Kidney epithelial cell (primary cell): Measurements from ENCODE around the gene ENAH. TPM values are rescaled to one million over a fixed set of nuclear protein-coding genes. Genes with fewer than 3 reads are reported as not detected.
"Not testable (repeated sequence)": the region's sequence is repeated elsewhere in the genome, so short reads cannot be mapped to it uniquely, and the experiment has no call there.

Experiments used
- DNase-seq: peaks from one replicate; pipeline ENCODE4 v3.0.0-alpha.2; 2010; ENCODE audit warnings: low read depth
- H3K27me3 ChIP-seq: 2 replicates; pipeline ENCODE4 v1.6.0; 2011; ENCODE audit warnings: low read length; ENCODE audit not compliant: control insufficient read depth, insufficient read depth
- H3K36me3 ChIP-seq: 2 replicates; pipeline ENCODE4 v1.5.1; 2011; ENCODE audit warnings: low read length; ENCODE audit not compliant: control insufficient read depth, insufficient read depth
- H3K4me3 ChIP-seq: 2 replicates; pipeline ENCODE4 v1.5.1; 2011; ENCODE audit warnings: low read depth, mild to moderate bottlenecking, control low read depth, low read length
- total RNA-seq: library from RNA; depleted of rRNA; stranded (reverse); fragments of >200 nt; gene quantifications from 2 replicates; pipeline ENCODE4 v1.2.3, GENCODE V29; 2015
- TF ChIP-seq, protein P1 (sequence below): IDR thresholded peaks from 2 replicates; pipeline ENCODE4 v1.5.1; 2011; ENCODE audit warnings: mild to moderate bottlenecking, moderate library complexity, low read length, control low read depth, inconsistent platforms; ENCODE audit not compliant: insufficient read depth, poor library complexity, severe bottlenecking

ENAH gene
- total RNA-seq, 1 donor from 2014 or later = 95.8 TPM

DNA sequence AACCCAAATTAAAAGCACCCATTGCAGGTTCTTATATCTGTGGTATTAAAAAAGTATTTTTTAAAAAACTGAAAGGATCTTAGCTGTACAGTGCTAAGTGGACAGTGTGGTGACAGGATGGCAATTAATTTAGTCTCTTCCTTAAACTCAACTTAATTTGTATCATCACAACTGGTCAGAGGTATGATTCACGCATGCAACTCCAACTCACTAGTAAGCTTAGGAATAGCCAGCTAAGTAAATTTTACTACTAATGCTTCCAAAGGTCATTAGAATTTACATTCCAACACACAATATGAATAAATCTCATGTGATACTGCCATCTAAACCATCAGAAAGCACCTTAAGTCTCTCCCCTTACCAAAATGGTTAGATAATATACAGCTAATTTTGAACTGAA lies 35.4 kb downstream of the ENAH start:
- TF ChIP-seq, protein P1, sequence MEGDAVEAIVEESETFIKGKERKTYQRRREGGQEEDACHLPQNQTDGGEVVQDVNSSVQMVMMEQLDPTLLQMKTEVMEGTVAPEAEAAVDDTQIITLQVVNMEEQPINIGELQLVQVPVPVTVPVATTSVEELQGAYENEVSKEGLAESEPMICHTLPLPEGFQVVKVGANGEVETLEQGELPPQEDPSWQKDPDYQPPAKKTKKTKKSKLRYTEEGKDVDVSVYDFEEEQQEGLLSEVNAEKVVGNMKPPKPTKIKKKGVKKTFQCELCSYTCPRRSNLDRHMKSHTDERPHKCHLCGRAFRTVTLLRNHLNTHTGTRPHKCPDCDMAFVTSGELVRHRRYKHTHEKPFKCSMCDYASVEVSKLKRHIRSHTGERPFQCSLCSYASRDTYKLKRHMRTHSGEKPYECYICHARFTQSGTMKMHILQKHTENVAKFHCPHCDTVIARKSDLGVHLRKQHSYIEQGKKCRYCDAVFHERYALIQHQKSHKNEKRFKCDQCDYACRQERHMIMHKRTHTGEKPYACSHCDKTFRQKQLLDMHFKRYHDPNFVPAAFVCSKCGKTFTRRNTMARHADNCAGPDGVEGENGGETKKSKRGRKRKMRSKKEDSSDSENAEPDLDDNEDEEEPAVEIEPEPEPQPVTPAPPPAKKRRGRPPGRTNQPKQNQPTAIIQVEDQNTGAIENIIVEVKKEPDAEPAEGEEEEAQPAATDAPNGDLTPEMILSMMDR = no peak
- H3K27me3 ChIP-seq = no peaks in the 10 kb centered on the region
- H3K36me3 ChIP-seq = no peaks in the 10 kb centered on the region
- no peak overlapping the region for H3K4me3 ChIP-seq
- no peak for DNase-seq

DNA sequence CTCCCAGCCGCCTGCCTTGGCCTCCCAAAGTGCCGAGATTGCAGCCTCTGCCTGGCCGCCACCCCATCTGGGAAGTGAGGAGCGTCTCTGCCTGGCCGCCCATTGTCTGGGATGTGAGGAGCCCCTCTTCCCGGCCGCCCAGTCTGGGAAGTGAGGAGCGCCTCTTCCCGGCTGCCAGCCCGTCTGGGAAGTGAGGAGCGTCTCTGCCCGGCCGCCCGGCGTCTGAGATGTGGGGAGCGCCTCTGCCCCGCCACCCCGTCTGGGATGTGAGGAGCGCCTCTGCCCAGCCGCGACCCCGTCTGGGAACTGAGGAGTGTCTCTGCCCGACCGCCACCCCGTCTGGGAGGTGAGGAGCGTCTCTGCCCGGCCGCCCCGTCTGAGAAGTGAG lies 37.5 kb downstream of the ENAH start:
- H3K27me3 ChIP-seq, H3K36me3 ChIP-seq, H3K4me3 ChIP-seq, DNase-seq: not testable (repeated sequence)

DNA sequence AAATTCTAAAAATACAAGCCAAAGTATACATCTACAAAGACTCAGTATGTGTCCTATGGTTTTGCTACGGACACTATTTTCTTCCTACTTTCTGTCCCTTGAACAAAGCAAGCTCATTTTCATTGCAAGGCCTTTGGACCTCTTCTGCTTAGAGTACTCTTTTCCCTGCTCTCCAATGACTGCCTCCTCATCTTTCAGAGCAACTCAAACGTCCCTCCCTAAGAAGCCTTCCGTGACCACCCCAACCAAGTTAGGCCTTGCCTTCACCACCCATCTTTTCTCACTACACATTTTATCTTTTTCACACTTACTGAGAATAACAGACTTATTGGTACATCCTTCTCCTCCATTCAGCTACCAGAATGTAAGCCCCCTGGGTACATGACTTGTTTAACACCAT lies 39.9 kb downstream of the ENAH start:
- no peaks in the 10 kb centered on the region for H3K27me3 ChIP-seq
- no peak for DNase-seq
- H3K36me3 ChIP-seq = no peaks in the 10 kb centered on the region
- TF ChIP-seq, protein P1 = no peak
- no peak overlapping the region for H3K4me3 ChIP-seq

DNA sequence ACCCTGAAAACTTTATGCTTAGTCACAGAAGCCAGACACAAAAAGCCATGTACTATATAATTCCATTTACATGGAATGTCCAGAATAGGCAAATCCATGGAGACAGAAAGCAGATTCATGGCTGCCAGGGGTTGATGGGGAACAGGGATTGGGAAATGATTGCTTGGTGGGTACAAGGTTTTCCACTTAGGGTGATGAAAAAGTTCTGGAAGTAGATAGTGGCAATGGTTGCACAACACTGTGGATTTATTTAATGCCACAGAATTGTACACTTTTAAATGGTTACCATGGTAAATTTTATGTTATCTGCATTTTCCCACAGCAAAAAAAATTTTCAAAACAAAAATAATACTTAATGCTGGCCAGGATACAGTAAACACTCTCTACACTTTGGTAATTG lies 40.6 kb downstream of the ENAH start:
- H3K4me3 ChIP-seq = no peak overlapping the region
- TF ChIP-seq, protein P1 = no peak

DNA sequence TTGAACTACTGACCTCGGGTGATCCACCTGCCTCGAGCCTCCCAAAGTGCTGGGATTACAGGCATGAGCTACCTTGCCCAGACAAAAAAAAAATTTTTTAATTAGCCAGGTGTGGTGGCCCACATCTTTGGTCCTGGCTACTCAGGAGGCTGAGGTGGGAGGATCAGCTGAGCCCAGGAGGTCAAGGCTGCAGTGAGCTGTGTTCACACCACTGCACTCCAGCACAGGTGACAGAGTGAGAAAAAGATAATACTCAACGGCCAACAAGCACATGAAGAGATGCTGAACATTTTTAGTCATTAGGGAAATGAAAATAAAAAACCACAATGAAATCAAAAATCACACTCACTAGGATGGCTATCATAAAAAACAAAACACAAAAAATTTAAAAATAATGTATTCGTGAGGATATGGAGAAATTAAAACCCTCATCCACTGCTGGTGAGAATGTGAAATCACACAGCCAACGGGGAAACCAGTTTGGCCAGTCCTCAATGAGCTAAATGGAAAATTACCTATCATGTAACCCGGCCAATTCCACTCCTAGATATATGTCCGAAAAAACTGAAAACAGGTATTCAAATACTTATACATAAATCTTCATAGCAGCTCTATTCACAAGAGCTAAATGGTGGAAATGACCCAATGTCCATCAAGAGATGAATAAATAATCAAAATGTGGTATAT lies 41.2 kb downstream of the ENAH start:
- DNase-seq = no peak
- Histone ChIP-seq H3K4me3 (no peak overlapping the region), H3K36me3 (no peaks in the 10 kb centered on the region), H3K27me3 (no peaks in the 10 kb centered on the region)
- TF ChIP-seq, protein P1 = no peak

More for the DNA sequence above, 40.6 kb downstream of the ENAH start:
- no peak for DNase-seq
- H3K27me3 ChIP-seq = no peaks in the 10 kb centered on the region
- no peaks in the 10 kb centered on the region for H3K36me3 ChIP-seq

DNA sequence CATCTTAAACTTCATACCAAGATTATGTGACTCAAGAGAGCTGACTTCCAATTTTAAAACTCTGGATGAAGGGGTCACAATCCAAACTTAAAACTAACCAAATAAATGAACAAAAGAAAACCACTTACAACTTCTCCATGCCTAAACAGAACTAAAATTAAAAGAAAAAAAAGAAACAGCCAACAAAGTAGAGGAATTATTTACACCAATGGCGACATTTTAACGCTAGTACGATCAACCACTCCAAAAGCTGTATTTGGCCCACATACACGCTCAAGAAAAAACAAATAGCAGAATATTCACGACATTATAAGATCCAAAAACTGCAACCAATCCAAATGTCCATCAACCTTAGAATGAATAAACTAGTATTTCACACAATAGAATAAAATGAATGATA lies 42.4 kb downstream of the ENAH start:
- DNase-seq = no peak
- Histone ChIP-seq H3K27me3 (no peaks in the 10 kb centered on the region), H3K36me3 (no peaks in the 10 kb centered on the region), H3K4me3 (no peak overlapping the region)
- TF ChIP-seq, protein P1 = no peak
